ENCODE data around the gene NUDT1.

NUDT1 gene

GRCh38 chr7:2219136-2219535, 22.9 kb upstream of the NUDT1 start:
- TF ChIP-seq, protein P1, sequence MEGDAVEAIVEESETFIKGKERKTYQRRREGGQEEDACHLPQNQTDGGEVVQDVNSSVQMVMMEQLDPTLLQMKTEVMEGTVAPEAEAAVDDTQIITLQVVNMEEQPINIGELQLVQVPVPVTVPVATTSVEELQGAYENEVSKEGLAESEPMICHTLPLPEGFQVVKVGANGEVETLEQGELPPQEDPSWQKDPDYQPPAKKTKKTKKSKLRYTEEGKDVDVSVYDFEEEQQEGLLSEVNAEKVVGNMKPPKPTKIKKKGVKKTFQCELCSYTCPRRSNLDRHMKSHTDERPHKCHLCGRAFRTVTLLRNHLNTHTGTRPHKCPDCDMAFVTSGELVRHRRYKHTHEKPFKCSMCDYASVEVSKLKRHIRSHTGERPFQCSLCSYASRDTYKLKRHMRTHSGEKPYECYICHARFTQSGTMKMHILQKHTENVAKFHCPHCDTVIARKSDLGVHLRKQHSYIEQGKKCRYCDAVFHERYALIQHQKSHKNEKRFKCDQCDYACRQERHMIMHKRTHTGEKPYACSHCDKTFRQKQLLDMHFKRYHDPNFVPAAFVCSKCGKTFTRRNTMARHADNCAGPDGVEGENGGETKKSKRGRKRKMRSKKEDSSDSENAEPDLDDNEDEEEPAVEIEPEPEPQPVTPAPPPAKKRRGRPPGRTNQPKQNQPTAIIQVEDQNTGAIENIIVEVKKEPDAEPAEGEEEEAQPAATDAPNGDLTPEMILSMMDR (IDR thresholded peaks at IDR 0.05; ENCODE audit: insufficient read depth, missing control alignments): no peak
- no peak for FAIRE-seq
- no peak for DNase-seq (ENCODE audit: insufficient read length, low spot score)

- FAIRE-seq: no peak
- TF ChIP-seq, protein P1 (IDR thresholded peaks at IDR 0.05; ENCODE audit: insufficient read depth, missing control alignments): no peak
- DNase-seq (ENCODE audit: insufficient read length, low spot score): no peak
Measured at GRCh38 chr7:2219606-2220005, 22.4 kb upstream of the NUDT1 start.

GRCh38 chr7:2220030-2220429, 22.0 kb upstream of the NUDT1 start:
- no peak for DNase-seq (ENCODE audit: insufficient read length, low spot score)
- FAIRE-seq: no peak
- TF ChIP-seq, protein P1 (IDR thresholded peaks at IDR 0.05; ENCODE audit: insufficient read depth, missing control alignments): no peak

DNA sequence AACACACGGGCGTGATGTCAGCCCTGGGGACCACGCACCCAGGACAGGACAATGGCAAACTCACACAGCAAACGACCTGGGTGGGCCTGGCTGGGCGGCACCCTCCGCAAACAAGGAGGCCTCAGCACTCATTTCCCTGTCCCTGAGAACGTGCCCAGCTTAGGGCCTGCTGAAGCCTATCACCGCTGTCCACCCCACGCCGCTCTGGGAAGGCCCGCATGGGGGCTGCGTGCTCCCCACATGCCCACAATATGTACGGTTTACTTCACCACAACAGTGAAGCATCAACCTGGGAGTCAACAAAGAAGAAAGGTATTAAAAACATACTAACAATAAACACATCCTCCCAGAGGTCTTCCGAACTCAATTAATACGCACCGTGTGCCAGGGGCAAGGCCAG, 21.5 kb upstream of the NUDT1 start:
- TF ChIP-seq, protein P1 (IDR thresholded peaks at IDR 0.05; ENCODE audit: insufficient read depth, missing control alignments): no peak

DNA sequence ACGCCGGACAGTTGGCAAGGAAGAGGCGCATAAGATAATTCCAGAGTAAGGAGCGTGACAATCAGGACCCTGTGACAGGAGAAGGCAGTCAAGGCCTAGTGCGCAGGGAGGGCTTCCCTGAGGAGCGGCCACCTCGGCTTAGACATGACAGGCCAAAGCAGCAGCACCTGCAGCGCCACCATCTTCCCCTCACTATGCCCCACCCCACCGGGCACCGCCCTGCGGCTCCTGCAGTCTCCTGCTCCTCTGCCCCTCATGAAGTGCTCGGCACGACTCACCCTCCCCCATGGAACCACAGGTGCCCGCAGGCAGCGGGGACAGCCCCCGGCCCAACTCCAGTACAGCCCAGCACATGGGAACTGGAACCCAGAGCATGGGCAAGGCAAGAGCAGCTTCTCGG, 21.1 kb upstream of the NUDT1 start:
- TF ChIP-seq, protein P1 (IDR thresholded peaks at IDR 0.05; ENCODE audit: insufficient read depth, missing control alignments): no peak
- FAIRE-seq: no peak
- no peak for DNase-seq (ENCODE audit: insufficient read length, low spot score)

More for the DNA sequence above, 21.5 kb upstream of the NUDT1 start:
- DNase-seq (ENCODE audit: insufficient read length, low spot score): no peak
- no peak for FAIRE-seq

DNA sequence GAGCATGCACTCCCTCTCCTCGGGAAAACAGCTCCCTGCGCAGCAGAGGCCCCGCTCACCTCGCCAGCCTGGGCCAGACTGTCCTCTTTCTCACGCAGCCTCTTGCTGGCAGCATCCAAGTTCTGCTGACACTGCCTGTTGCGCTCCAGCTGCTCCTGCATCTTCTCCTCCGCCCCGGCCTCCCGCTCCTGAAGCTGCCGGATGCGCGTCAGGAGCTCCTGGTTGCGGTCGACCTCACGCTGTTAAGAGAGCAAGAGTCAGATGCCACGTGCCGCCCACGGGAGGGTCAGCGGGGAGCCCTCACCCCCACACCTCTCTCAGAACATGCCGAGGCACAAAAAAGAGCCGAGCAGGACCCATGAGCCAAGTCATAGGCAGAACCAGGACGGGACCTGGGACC, 19.5 kb upstream of the NUDT1 start:
- TF ChIP-seq, protein P1 (IDR thresholded peaks at IDR 0.05; ENCODE audit: insufficient read depth, missing control alignments): no peak
- DNase-seq (ENCODE audit: insufficient read length, low spot score): no peak
- FAIRE-seq: no peak

- FAIRE-seq (no peak), DNase-seq (ENCODE audit: insufficient read length, low spot score) (no peak)
- TF ChIP-seq, protein P1 (IDR thresholded peaks at IDR 0.05; ENCODE audit: insufficient read depth, missing control alignments): no peak
Measured at GRCh38 chr7:2223321-2223720, 18.7 kb upstream of the NUDT1 start.
